HG02759 (cell line): Measurements from ENCODE around the gene VCL.
A peak's percentile ranks its signal among the peaks of the same experiment; 100 is the strongest.
"Not testable (repeated sequence)": the region's sequence is repeated elsewhere in the genome, so short reads cannot be mapped to it uniquely, and the experiment has no call there.

Source experiments
- ATAC-seq: cut with Tn5 transposase; IDR thresholded peaks from one replicate; pipeline ENCODE4 v1.9.1; 2021; ENCODE audit warnings: mild to moderate bottlenecking, moderate library complexity; ENCODE audit not compliant: unreplicated experiment

VCL gene

DNA sequence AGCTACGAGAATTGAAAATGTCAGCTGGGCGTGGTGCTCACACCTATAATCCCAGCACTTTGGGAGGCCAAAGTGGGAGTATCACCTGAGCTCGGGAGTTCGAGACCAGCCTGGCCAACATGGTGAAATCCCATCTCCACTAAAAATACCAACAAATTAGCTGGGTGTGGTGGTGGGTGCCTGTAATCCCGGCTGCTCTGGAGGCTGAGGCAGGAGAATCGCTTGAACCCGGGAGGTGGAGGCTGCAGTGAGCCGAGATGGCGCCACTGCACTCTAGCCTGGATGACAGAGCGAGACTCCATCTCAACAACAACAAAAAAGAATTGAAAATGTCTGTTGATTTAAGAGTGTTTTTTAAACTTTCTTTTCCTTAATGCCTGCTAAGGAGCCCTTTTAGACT, 149.1 kb downstream of the VCL start:
- ATAC-seq: not testable (repeated sequence)

DNA sequence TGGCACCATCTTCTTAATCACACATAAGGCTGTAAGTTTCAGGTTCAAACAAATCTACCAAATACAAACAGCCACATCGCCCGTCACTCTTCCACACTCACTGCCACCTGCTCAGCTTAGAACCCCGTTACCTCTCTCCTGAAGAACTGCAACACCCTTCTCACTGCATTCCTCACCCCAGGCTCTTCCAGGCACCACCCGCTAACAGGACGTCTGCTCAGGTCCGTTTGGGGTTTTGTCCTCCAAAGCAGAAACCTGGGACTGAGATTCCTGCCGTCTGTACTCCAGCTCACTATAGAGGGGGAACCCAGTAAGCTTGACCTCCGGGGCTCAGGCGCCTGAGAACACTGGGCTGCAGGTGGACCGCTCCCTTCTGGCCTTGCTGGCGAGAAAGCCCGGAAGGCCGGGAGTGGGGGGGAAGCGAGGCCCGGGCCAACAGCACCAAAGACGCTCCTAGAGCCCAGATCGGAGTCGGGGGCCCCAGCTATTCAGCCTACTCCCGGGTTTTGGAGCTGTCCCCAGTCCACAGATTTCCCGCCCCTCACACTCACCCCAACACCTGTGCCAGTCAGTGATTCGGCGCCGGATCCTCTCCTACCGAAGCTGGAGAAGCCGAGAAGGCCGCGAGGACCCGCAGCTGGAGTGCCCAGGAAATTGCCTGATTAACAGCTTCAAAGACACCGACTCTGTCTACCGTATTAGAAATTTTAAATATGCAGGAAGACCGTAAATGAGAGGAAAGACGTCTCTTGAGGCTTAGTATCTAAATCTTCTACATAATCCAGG, 152.5 kb downstream of the VCL start, which contains the start of gene AP3M1:
AP3M1 (minus strand) TSS at position 625 of the 786 bp plus-strand sequence. CDS start 12,449 bp downstream, outside the sequence.
- ATAC-seq: peak; percentile 42

DNA sequence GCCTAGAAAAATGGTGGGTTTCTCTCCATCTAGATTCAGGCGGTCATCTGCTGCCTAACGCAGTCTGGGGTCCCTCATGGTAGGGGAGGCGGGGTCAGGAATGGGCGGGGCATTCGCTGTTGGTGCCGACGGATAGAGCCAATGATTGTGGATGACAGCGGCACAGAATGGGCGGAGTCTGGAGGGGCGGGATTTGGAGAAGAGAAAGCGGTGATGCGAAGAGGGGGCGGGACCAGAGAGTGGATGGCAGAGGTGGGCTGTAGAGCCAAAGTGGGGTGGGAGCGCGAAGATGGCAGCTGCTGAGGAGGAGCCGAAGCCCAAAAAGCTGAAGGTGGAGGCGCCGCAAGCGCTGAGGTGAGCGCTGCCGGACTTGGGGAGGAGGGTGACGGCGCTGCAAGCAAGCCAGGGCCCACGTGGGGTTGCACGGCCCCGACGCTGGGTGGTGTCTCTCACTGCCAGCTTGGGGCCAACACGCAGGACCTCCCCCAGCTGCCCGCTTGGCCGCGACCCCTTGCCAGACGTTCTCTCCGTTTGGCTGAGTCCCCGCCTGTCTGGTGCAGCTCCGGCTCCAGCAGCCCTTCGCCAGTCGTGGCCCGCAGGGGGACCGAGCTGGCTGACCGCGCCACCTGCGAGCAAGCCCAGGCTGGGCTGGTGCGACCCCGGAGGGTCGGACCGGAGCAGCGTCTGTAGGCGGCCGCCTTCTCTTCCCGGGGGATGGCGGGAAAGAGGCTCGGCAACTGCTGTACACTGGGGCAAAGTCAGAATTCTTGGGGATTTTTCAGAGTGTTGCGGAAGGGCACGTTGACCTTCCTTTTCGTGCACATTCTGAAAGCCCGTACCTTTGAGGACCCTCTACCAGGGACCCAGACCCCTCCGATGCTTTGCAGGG, 153.3 kb downstream of the VCL start, which contains the start of gene ADK:
ADK (plus strand) TSS at position 232 of the 889 bp plus-strand sequence; CDS start at position 290, 58 bp downstream.
- ATAC-seq: peak; percentile 82

DNA sequence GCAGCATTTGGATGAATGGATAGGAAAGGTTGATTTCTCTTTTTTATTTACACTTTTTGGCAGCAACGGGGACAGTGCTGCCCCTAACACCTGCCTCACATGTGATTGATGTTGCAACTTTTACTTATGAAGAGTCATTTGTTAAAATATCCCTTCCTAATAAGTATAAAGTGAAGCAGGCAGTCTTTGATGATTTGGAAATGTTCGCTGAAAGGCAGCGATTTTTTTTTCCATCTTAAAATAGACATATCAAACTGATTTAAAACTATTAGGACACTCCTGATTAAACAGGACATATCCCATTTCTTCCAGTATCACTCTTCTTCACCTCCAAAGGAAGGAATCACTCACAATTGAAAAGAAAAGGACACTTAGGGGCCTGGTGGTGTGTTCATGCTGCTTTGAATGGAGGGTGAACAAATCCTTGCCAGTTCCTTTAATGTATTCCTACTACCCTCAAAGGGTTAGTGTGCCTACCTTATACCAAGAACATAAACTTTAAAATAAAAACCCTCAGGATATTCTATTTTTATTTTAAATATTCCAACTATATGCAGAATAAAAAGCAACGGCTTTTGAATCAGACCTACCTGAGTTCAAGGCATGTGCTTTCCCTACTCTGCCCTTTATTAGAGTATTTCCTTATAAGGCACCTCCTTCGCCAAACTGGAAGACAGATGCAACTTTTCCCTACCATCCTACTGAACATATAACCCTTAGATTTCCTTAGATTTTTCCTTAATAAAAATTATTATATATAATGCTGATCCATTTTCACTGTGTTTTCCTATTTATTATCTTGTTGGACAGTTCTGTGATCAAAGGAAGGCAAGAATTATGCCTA, 154.2 kb downstream of the VCL start:
- ATAC-seq: no peak

DNA sequence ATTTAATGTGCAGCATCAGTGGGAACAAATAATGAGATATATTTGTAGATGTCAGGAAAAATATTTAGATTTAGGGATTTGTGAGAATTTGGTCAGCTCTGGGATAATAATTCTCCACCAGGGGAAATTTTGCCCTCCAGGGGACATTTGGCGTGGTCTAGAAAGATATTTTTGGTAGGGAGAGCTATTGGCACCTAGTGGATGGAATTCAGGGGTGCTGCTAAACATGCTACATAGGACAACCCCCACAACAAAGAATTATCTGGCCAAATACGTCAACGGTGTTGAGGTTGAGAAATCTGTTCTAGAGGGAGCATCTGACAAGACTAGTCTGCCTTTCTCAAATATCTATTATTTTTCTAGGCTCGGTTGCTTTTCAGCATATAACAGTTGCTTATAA, 155.2 kb downstream of the VCL start:
- no peak for ATAC-seq

DNA sequence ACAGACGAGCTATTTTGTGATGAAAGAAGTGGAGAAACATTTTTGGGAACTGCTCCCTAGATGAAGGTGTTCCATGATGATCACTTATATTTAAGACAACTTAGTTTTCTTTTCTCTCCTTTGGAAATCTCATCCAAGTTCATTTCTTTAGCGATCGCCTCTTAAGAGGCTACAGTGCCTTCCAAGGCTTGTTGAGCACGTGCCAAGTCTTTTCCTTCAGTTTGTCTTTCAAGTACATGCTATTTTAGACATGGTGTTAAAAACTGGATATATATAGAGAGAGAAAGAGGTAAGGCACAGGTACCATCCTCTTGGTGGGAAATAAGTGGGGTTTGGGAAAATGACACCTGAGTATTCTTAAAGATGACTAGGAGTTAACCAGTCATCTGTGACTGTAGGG, 155.8 kb downstream of the VCL start:
- no peak for ATAC-seq

DNA sequence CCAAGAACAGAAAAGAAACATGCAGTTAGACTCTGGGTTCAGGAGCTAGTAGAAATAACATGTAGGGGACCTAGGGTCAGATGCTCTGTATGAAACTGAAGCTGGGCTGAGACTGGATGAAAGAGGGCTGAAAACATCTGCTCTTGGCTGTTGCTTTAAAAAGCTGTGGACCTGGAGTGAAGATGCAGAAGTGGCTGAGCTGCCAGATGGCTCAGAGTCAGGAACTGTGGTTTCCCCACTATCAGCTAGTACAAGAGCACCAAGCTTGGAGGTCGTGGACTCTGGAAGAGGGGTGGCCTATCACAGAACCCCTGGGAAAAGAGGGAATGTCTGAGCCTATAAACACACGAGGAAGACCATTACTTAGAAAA, 159.0 kb downstream of the VCL start:
- no peak for ATAC-seq

DNA sequence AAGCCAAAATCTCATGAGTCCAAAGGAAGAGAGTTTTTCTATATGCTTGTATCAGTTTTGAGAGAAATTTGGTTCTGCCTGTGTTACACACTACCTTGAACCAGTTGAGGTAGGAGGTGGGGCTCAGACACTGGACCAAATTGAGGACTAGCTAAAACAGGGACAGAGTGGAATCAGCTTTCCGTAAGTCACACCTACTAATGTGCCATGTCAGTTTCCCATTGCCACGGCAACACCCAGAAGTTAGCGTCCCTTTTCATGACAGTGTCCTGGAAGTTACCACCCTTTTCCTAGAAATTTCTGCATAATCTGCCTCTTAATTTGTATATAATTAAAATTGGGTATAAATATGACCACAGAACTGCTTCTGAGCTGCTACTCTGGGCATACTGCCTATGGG, 162.1 kb downstream of the VCL start:
- no peak for ATAC-seq

DNA sequence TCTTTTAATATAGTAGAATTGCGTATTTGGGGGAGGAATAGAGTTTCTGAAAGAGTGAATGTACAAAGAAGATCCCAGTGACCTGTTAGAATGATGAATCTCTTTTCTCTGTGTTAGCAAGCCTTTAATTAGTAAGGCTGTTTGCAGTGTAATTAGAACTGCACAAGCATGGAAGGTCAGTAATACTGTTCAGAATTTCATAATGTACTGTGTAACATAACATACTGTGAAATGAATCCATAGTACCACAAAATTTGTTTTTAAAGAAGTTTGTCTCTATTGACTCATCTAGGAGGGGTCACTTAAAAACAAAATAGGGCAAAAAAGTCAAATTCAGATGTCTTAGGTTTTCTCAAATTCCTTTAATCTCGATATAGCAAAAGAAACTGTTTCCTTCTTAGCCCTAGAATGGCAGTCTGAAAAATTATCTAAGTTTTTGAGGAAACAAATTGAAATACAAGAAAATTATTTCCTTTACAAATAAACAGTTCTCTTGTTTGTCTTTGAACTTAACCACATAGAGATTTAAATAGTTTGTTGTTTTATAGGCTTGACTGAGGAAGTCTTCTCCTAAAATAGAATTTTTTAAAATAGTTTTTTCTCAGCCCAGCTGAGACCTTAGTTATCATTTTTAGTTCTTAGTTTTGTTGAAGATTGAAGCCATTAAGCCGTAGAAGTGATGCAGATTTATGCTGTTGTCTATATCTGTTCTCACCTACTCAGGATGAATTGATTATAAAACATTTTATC, 165.6 kb downstream of the VCL start:
- ATAC-seq: no peak

DNA sequence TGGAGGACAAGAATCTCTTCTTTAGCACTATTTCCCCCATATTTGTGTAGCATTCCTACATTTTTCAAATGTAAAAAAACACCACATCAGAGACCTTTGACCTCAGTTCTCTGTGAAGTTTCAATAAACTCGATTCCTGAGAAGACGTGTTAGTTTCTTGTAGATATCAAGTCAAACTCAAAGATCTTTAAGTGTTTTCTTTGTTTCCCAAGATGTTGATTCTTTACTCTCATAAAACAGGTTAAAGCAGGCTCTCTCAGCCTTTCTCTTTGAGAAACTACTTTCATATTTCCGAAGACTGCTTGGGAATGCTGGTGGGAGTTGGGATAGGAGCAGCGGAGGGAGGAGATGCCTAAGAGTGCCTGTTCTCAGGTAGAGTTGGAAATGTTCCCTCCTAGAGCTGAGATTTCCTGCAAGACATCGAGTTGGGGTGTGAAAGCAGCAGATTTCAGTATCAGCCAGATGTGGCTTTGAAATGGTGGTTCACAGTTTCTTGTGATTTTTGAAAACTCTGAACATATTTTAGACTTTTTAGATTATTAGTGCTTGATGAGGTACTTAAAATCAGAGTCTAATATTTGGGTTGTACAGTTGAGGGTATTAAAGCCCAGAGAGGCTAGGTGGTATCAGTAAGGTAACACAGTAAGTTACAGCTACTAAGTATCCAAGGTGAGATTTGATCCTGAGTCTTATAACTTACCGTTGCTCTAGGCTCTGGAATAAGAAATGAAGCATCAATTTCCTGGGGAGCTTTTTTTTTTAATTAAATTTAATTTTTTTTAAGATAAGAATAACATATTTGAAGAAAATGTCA, 167.0 kb downstream of the VCL start:
- ATAC-seq: no peak

DNA sequence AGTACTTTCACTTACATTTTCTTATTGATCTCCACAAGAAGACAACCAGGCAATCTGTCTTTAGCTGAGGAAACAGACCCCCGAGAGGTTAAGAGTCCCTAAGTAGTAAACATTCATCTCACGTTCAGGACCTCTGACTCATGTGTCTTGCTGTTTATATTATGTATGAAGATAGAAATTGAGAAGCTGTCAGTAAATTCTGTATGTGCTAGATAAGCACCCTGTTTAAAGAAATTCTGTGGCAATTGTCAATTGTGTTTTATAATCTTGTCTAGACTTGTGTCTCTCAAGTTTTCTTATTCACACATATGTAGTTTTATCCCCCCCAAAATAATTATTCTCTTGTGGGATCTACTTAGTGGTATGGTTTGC, 167.6 kb downstream of the VCL start:
- ATAC-seq: no peak

DNA sequence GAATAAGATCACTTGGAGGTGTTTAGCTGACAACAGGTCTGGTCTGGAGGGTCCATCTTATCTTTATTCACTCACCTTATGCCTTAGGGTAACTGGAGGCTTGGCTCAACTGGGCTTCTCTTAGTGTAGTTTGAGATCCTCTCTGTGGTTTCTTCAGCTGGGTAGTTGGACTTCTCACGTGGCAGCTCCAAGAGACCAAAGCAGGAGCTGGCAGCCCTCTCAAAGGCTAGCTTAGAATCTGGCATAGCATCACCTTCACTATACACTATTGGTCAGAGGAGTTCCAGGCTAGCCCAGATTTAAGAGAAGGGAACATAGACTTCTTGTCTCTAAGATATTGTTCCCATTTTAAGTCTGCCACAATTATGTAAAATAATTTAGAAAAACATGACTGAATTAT, 169.5 kb downstream of the VCL start:
- no peak for ATAC-seq
